NCI-H510A (cell line): ENCODE measurements around the gene ADAMTS2.

Experiments used
- DNase-seq: peaks from one replicate; lab custom pipeline; 2025; lab: John Stamatoyannopoulos, UW

ADAMTS2 gene

GRCh38 chr5:179254638-179255271 lies 90.5 kb downstream of the ADAMTS2 start:
- no peak for DNase-seq

- DNase-seq = no peak
Observed at GRCh38 chr5:179253730-179254129, 91.5 kb downstream of the ADAMTS2 start.

GRCh38 chr5:179251276-179251969 lies 93.8 kb downstream of the ADAMTS2 start:
- DNase-seq = no peak

GRCh38 chr5:179250561-179251225 lies 94.6 kb downstream of the ADAMTS2 start:
- no peak for DNase-seq

GRCh38 chr5:179246227-179246626 lies 99.0 kb downstream of the ADAMTS2 start:
- DNase-seq = no peak

GRCh38 chr5:179245031-179245430 lies 100.2 kb downstream of the ADAMTS2 start:
- DNase-seq = no peak

GRCh38 chr5:179244044-179244443 lies 101.2 kb downstream of the ADAMTS2 start:
- no peak for DNase-seq

GRCh38 chr5:179243333-179243732 lies 101.9 kb downstream of the ADAMTS2 start:
- no peak for DNase-seq

GRCh38 chr5:179242676-179243075 lies 102.6 kb downstream of the ADAMTS2 start:
- DNase-seq = no peak

GRCh38 chr5:179241764-179242370 lies 103.4 kb downstream of the ADAMTS2 start:
- no peak for DNase-seq

- no peak for DNase-seq
Observed at GRCh38 chr5:179241175-179241574, 104.1 kb downstream of the ADAMTS2 start.

- no peak for DNase-seq
Observed at GRCh38 chr5:179240561-179240960, 104.7 kb downstream of the ADAMTS2 start.

- no peak for DNase-seq
Observed at GRCh38 chr5:179239256-179240135, 105.8 kb downstream of the ADAMTS2 start.

GRCh38 chr5:179238628-179238970 lies 106.7 kb downstream of the ADAMTS2 start:
- no peak for DNase-seq

- no peak for DNase-seq
Observed at GRCh38 chr5:179237770-179238627, 107.3 kb downstream of the ADAMTS2 start.

- no peak for DNase-seq
Observed at GRCh38 chr5:179235416-179236400, 109.6 kb downstream of the ADAMTS2 start.

- DNase-seq = no peak
Observed at GRCh38 chr5:179234563-179235135, 110.6 kb downstream of the ADAMTS2 start.

- no peak for DNase-seq
Observed at GRCh38 chr5:179233909-179234562, 111.2 kb downstream of the ADAMTS2 start.
